ENCODE results near the gene BMF.

BMF gene

GRCh38 chr15:40100947-40101905 is 7.5 kb downstream of the BMF start:
- no peak overlapping the region for H3K4me3 ChIP-seq (ENCODE audit: low read depth, low read length)
- peaks cover 54% of the 10 kb centered on the region for H3K4me1 ChIP-seq (ENCODE audit: control insufficient read depth, insufficient read depth, low read length, unreplicated experiment)
- no peaks in the 10 kb centered on the region for H3K36me3 ChIP-seq (ENCODE audit: insufficient read depth, low read length)
- H2AFZ ChIP-seq (ENCODE audit: low read length, unreplicated experiment): no peak overlapping the region
- H3K27me3 ChIP-seq (ENCODE audit: insufficient read depth, low read length): no peaks in the 10 kb centered on the region
- H3K79me2 ChIP-seq (ENCODE audit: control insufficient read depth, insufficient read depth, low read length, unreplicated experiment): no peaks in the 10 kb centered on the region
- H3K27ac ChIP-seq (ENCODE audit: low read depth, low read length): no peak overlapping the region

- no peaks in the 10 kb centered on the region for H3K79me2 ChIP-seq (ENCODE audit: control insufficient read depth, insufficient read depth, low read length, unreplicated experiment)
- no peaks in the 10 kb centered on the region for H3K27me3 ChIP-seq (ENCODE audit: insufficient read depth, low read length)
- H3K4me3 ChIP-seq (ENCODE audit: low read depth, low read length): no peak overlapping the region
- H3K27ac ChIP-seq (ENCODE audit: low read depth, low read length): no peak overlapping the region
- H3K36me3 ChIP-seq (ENCODE audit: insufficient read depth, low read length): no peaks in the 10 kb centered on the region
- peaks cover 52% of the 10 kb centered on the region for H3K4me1 ChIP-seq (ENCODE audit: control insufficient read depth, insufficient read depth, low read length, unreplicated experiment)
- H2AFZ ChIP-seq (ENCODE audit: low read length, unreplicated experiment): no peak overlapping the region
These were observed 8.3 kb downstream of the BMF start for GRCh38 chr15:40100123-40100946.

- H3K27ac ChIP-seq (ENCODE audit: low read depth, low read length): peak overlapping the region; percentile 65; the same call in 1 of the 2 replicates
- H3K4me3 ChIP-seq (ENCODE audit: low read depth, low read length): no peak overlapping the region
- H2AFZ ChIP-seq (ENCODE audit: low read length, unreplicated experiment): no peak overlapping the region
These were observed 10.0 kb downstream of the BMF start for GRCh38 chr15:40098489-40099261.

GRCh38 chr15:40097968-40098476 is 10.7 kb downstream of the BMF start:
- Histone ChIP-seq H3K36me3 (ENCODE audit: insufficient read depth, low read length) (no peaks in the 10 kb centered on the region), H3K4me3 (ENCODE audit: low read depth, low read length) (no peak overlapping the region), H3K79me2 (ENCODE audit: control insufficient read depth, insufficient read depth, low read length, unreplicated experiment) (no peaks in the 10 kb centered on the region), H3K27ac (ENCODE audit: low read depth, low read length) (peak overlapping the region; percentile 5; the same call in 1 of the 2 replicates), H2AFZ (ENCODE audit: low read length, unreplicated experiment) (no peak overlapping the region), H3K27me3 (ENCODE audit: insufficient read depth, low read length) (no peaks in the 10 kb centered on the region), H3K4me1 (ENCODE audit: control insufficient read depth, insufficient read depth, low read length, unreplicated experiment) (peaks cover 30% of the 10 kb centered on the region)

More at GRCh38 chr15:40098489-40099261, 10.0 kb downstream of the BMF start:
- no peaks in the 10 kb centered on the region for H3K36me3 ChIP-seq (ENCODE audit: insufficient read depth, low read length)
- no peaks in the 10 kb centered on the region for H3K79me2 ChIP-seq (ENCODE audit: control insufficient read depth, insufficient read depth, low read length, unreplicated experiment)
- peaks cover 36% of the 10 kb centered on the region for H3K4me1 ChIP-seq (ENCODE audit: control insufficient read depth, insufficient read depth, low read length, unreplicated experiment)
- H3K27me3 ChIP-seq (ENCODE audit: insufficient read depth, low read length): no peaks in the 10 kb centered on the region

- H3K36me3 ChIP-seq (ENCODE audit: insufficient read depth, low read length): no peaks in the 10 kb centered on the region
- no peak overlapping the region for H2AFZ ChIP-seq (ENCODE audit: low read length, unreplicated experiment)
- H3K27me3 ChIP-seq (ENCODE audit: insufficient read depth, low read length): no peaks in the 10 kb centered on the region
- H3K4me1 ChIP-seq (ENCODE audit: control insufficient read depth, insufficient read depth, low read length, unreplicated experiment): peaks cover 27% of the 10 kb centered on the region
- H3K27ac ChIP-seq (ENCODE audit: low read depth, low read length): no peak overlapping the region
- H3K4me3 ChIP-seq (ENCODE audit: low read depth, low read length): no peak overlapping the region
- no peaks in the 10 kb centered on the region for H3K79me2 ChIP-seq (ENCODE audit: control insufficient read depth, insufficient read depth, low read length, unreplicated experiment)
These were observed 11.3 kb downstream of the BMF start for GRCh38 chr15:40097096-40097967.

- no peak overlapping the region for H3K4me3 ChIP-seq (ENCODE audit: low read depth, low read length)
- H3K79me2 ChIP-seq (ENCODE audit: control insufficient read depth, insufficient read depth, low read length, unreplicated experiment): no peaks in the 10 kb centered on the region
- H3K4me1 ChIP-seq (ENCODE audit: control insufficient read depth, insufficient read depth, low read length, unreplicated experiment): peaks cover 30% of the 10 kb centered on the region
These were observed 12.4 kb downstream of the BMF start for GRCh38 chr15:40096094-40096891.

GRCh38 chr15:40095371-40096093 is 13.1 kb downstream of the BMF start:
- no peak overlapping the region for H3K4me3 ChIP-seq (ENCODE audit: low read depth, low read length)
- H3K27me3 ChIP-seq (ENCODE audit: insufficient read depth, low read length): no peaks in the 10 kb centered on the region
- H3K79me2 ChIP-seq (ENCODE audit: control insufficient read depth, insufficient read depth, low read length, unreplicated experiment): no peaks in the 10 kb centered on the region
- H3K36me3 ChIP-seq (ENCODE audit: insufficient read depth, low read length): no peaks in the 10 kb centered on the region
- H2AFZ ChIP-seq (ENCODE audit: low read length, unreplicated experiment): no peak overlapping the region
- no peak overlapping the region for H3K27ac ChIP-seq (ENCODE audit: low read depth, low read length)
- H3K4me1 ChIP-seq (ENCODE audit: control insufficient read depth, insufficient read depth, low read length, unreplicated experiment): peaks cover 30% of the 10 kb centered on the region

More at GRCh38 chr15:40096094-40096891, 12.4 kb downstream of the BMF start:
- Histone ChIP-seq H2AFZ (ENCODE audit: low read length, unreplicated experiment) (no peak overlapping the region), H3K27ac (ENCODE audit: low read depth, low read length) (no peak overlapping the region), H3K27me3 (ENCODE audit: insufficient read depth, low read length) (no peaks in the 10 kb centered on the region), H3K36me3 (ENCODE audit: insufficient read depth, low read length) (no peaks in the 10 kb centered on the region)

- Histone ChIP-seq H3K4me3 (ENCODE audit: low read depth, low read length) (no peak overlapping the region), H2AFZ (ENCODE audit: low read length, unreplicated experiment) (no peak overlapping the region), H3K36me3 (ENCODE audit: insufficient read depth, low read length) (no peaks in the 10 kb centered on the region), H3K27ac (ENCODE audit: low read depth, low read length) (no peak overlapping the region), H3K79me2 (ENCODE audit: control insufficient read depth, insufficient read depth, low read length, unreplicated experiment) (no peaks in the 10 kb centered on the region), H3K4me1 (ENCODE audit: control insufficient read depth, insufficient read depth, low read length, unreplicated experiment) (peaks cover 27% of the 10 kb centered on the region), H3K27me3 (ENCODE audit: insufficient read depth, low read length) (no peaks in the 10 kb centered on the region)
These were observed 14.5 kb downstream of the BMF start for GRCh38 chr15:40094156-40094555.
